GM19099 (cell line): ENCODE data around the gene ZNF438.

ENCODE experiments used
- POLR2A ChIP-seq: IDR thresholded peaks from 3 replicates; pipeline ENCODE4 v1.6.1; 2011; ENCODE audit warnings: low read depth; ENCODE audit not compliant: insufficient read length; ENCODE audit errors: extremely low read depth

The ZNF438 gene

DNA sequence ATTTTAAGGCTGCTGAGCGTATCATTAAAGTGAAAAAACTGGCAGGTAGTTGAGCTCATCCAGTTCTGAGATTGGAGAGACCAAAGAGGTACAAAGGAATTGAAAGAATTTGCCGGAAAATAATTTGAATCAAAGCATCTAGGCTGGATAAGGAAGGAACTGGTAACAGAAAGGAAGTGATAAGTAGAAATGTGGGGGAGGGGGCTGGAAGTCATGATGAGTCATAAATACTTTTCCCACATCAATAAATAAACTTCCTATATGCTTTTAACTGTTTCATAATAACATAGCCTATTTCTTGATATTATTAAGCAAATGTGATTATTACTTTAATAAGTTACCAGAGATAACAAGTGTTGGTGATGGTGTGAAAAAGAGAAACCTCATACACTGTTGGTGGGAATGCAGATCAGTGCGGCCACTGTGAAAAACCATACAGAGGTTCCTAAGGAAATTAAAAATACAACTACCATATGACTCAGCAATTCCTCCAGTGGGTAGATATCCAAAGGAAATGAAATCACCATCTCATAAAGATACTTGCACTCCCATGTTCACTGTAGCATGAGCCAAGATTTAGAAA is 27.0 kb downstream of the ZNF438 start:
- TF ChIP-seq POLR2A, result no peak

- TF ChIP-seq POLR2A, result no peak
Observed at GRCh38 chr10:31001740-31002139, 29.9 kb downstream of the ZNF438 start.

- TF ChIP-seq POLR2A, result no peak
Observed at GRCh38 chr10:31000867-31001266, 30.8 kb downstream of the ZNF438 start.

DNA sequence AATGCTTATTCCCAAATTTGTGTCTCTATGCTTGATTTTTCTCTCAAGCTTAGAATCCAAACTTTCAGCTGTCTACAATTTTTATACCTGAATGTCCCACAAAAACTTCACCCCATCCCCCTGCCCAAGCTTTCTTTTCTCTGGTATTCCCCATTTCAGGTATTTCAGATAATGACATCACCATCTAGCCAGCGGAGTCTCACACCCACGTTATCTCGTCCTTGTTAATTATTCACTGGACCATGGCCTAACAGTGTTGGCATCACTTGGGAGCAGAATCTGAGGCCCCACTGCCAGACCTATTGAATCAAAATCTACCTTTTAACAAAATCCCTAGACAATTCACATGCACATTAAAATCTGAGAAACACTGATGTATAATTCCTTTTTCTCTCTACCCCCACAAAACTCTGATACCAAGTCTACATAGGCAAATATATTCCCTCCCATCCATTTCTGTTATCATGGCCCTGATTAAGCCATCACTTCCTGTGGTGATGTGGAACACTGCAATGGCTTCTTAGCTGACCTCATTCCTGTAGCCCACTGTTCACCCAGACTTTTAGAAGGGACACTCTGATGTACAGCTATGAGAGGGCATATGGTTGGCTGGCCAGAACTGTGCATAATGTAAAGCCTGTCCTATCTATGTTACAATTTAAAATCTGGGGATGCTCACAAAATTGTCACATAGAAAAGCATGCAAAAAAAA is 31.4 kb downstream of the ZNF438 start:
- no peak for TF ChIP-seq POLR2A

DNA sequence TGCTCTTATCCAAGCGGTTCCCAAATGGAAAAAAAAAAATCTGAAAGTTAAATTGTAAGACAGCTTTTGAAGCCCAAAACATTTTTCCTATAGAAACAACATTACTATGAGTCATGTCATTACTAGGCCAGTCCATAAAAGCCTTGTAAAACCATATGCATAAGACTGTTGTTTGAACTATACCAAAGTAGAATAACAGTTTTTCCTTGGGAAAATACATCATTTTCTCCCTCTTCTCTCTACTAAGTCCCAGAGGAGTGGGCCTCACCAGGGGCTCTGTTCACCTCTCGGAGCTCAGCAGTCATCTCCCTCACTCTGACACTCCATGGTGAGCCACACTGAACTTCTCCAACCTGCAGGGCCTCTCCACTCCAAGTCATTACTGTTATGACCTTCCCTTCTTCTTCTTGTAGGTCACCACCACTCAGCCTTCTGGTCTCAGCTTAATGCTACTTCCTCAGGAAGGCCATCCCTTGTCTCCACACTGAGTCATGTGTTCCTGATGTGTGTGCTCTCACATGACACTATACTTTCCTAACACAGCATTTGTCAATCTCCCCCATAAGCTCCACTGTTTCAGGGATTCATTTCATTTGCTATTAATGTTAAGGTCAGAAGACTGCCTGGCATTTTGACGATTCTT is 32.5 kb downstream of the ZNF438 start:
- TF ChIP-seq POLR2A, result no peak

DNA sequence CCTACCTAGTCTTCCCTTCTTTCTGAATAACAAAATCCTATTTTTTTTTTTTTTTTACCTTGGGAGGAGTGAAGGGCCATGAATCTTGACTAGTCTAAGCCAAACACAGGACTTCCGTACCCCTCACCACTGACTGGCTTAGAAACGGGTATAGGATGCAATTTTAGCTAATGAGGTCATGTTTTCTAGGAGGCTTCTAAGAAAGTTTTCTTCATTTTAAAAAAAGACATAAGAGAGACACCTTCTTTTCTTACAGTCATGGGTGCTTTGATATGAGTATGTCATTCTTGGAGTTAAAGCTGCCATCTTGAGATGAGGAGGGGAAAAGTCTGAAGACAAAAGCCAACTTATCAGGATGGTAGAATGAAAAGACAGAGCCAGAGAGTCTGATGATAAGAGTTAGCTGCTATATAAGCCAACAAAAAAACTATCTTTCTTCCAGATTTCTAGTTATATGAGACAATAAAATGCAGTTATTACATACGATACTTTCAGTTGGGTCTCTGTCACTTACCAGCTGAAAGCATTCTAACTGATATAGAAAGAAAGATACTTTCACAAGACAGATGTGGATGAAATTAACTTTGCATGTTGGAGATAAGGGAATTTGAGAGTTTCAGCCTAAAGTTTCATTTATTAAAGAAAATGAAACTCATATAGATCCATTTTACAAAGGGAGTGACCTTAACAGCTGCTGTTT is 34.0 kb downstream of the ZNF438 start:
- TF ChIP-seq POLR2A, result no peak

GRCh38 chr10:30996481-30997005 is 35.1 kb downstream of the ZNF438 start:
- no peak for TF ChIP-seq POLR2A

- no peak for TF ChIP-seq POLR2A
Observed at GRCh38 chr10:30995081-30995770, 36.4 kb downstream of the ZNF438 start.

- no peak for TF ChIP-seq POLR2A
Observed at GRCh38 chr10:30993155-30993554, 38.5 kb downstream of the ZNF438 start.

DNA sequence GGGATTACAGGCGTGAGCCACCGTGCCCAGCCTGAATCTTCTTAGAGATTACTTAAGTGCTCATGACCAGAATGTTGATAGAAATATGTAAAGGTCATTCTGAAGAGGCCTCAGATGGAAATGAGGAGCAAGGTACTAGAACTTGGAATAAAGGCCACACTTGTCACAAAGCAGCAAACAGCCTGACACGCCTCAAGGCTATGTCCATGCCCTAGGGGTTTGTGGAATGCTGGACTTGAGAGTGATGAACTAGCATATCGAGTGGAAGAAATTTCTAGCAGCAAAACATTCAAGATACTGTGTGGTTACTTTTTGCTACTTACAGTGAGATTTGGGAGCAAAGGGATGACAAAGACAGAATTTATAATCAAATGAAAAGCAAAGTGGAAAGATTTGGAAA is 39.0 kb downstream of the ZNF438 start:
- TF ChIP-seq POLR2A, result no peak

DNA sequence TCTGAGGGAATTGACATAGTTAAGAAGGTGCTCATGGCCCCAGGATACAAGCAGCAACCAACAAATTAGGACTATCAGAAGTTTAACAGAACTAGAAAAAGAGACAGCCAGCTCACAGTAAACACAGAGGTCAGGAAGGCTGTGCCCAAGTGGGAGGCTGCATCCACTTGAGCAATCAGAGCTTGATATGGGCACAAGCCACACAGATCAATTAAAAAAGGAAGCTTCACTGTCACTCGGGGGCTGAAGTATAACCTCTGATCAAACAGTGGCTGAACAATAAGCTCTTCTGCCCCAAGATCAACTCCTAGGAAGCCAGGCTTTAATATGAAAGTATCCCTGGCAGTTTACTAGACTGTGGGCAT is 40.0 kb downstream of the ZNF438 start:
- TF ChIP-seq POLR2A, result no peak

DNA sequence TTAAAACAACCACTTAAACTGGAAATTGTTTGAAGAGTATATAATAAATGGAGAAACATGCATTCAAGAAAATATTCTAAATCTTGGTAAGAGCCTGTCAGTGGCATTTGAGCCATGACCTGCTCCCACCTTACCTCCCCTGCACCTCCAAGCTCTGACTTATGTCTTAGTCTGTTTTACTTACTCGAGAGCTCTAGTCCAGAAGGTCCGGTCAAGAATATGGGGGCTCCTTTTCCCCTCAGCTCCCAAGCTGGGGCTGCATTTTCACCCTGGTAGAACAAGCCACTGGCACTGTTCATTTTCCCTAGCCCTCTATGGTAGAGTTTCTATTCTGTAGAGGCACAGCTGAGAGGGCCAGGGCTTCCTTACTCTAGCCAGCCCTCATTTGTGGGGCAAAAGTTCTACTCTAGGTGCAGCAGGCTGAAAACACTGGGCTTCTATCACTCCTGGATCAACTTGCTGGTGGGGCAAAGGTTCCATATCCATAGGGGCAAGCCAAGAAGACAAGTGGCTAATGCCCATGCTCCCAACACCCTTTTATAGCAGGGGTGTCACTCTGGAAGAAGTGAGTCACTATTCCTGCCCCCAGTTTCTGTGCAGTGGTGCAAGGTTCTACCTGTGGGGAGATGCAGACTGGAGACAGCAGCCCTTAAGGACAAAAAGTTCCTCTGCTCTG is 40.6 kb downstream of the ZNF438 start:
- TF ChIP-seq POLR2A, result no peak

- no peak for TF ChIP-seq POLR2A
Observed at GRCh38 chr10:30990351-30990750, 41.3 kb downstream of the ZNF438 start.

- TF ChIP-seq POLR2A, result no peak
Observed at GRCh38 chr10:30988831-30989435, 42.7 kb downstream of the ZNF438 start.
